SK-N-SH (cell line): ENCODE measurements around the gene GSS.

ENCODE experiments used
- CTCF ChIP-seq: fragments of 200-600 bp; sonication (generic); IDR thresholded peaks from 2 replicates; pipeline ENCODE4 v1.6.1; 2017; ENCODE audit warnings: antibody characterized with exemption, mild to moderate bottlenecking, moderate library complexity
- EP300 ChIP-seq, 2 experiments: IDR thresholded peaks; 2 replicates each; pipeline versions ENCODE4 v1.4.0 to v1.6.1; 2012; ENCODE audit warnings: borderline replicate concordance in 1 of 2, low read depth in 1 of 2, low read length in 1 of 2
- GABPA ChIP-seq: IDR thresholded peaks from 2 replicates; pipeline ENCODE4 v1.4.0; 2012; ENCODE audit warnings: low read depth, mild to moderate bottlenecking
- IRF3 ChIP-seq: fragments of 150-350 bp; IDR thresholded peaks from 2 replicates; pipeline ENCODE4 v1.6.1; 2016; ENCODE audit warnings: mild to moderate bottlenecking, low read depth, low read length
- MAX ChIP-seq: IDR thresholded peaks from 2 replicates; pipeline ENCODE4 v1.4.0; 2012; ENCODE audit warnings: low read depth
- MXI1 ChIP-seq: IDR thresholded peaks from 2 replicates; pipeline ENCODE4 v1.6.1; 2012; ENCODE audit warnings: mild to moderate bottlenecking, low read depth, low read length, improper control_type of control experiment
- POLR2AphosphoS5 ChIP-seq: IDR thresholded peaks from 2 replicates; pipeline ENCODE4 v1.6.1; 2012; ENCODE audit warnings: low read depth, low read length
- RAD21 ChIP-seq: IDR thresholded peaks from 2 replicates; pipeline ENCODE4 v1.6.1; 2012; ENCODE audit warnings: mild to moderate bottlenecking, low read length
- REST ChIP-seq: IDR thresholded peaks from 2 replicates; pipeline ENCODE4 v1.6.1; 2012; ENCODE audit warnings: mild to moderate bottlenecking, low read depth, low read length, moderate library complexity
- RFX5 ChIP-seq: IDR thresholded peaks from 2 replicates; pipeline ENCODE4 v1.6.1; 2012; ENCODE audit warnings: mild to moderate bottlenecking, improper control_type of control experiment, low read length
- SMC3 ChIP-seq: IDR thresholded peaks from 2 replicates; pipeline ENCODE4 v1.6.1; 2012; ENCODE audit warnings: low read depth, low read length, improper control_type of control experiment
- TAF1 ChIP-seq: IDR thresholded peaks from 2 replicates; pipeline ENCODE4 v1.6.1; 2012; ENCODE audit warnings: low read depth, mild to moderate bottlenecking, low read length, moderate library complexity, borderline replicate concordance
- TEAD4 ChIP-seq: IDR thresholded peaks from 2 replicates; pipeline ENCODE4 v1.4.0; 2012; ENCODE audit warnings: mild to moderate bottlenecking, borderline replicate concordance; ENCODE audit not compliant: insufficient read depth
- YY1 ChIP-seq: IDR thresholded peaks from 2 replicates; pipeline ENCODE4 v1.4.0; 2012; ENCODE audit warnings: low read depth, mild to moderate bottlenecking

GRCh38 chr20:34988191-34988540 is 32.6 kb upstream of the GSS start:
- TF ChIP-seq TAF1: no peak
- TF ChIP-seq MXI1: no peak
- no peak for TF ChIP-seq POLR2AphosphoS5
- TF ChIP-seq EP300 (IDR thresholded peaks at IDR 0.05; ENCODE audit: borderline replicate concordance in 1 of 2, low read depth in 1 of 2, low read length in 1 of 2): no peak
- TF ChIP-seq CTCF: no peak
- no peak for TF ChIP-seq MAX
- TF ChIP-seq YY1: no peak
- TF ChIP-seq RFX5: no peak
- no peak for TF ChIP-seq SMC3
- 0 out of 2 replicates have a peak, but pooled peaks have one; percentile 26 for TF ChIP-seq RAD21
- TF ChIP-seq REST: no peak
- no peak for TF ChIP-seq IRF3
- TF ChIP-seq GABPA: no peak
- no peak for TF ChIP-seq TEAD4
